Activated T-cell treated with anti-CD3 and anti-CD28 coated beads, Interleukin-2, amount 50 U/mL, for 72 hours (primary cell): ENCODE results near the gene PCDH20. TPM values are rescaled to one million over a fixed set of nuclear protein-coding genes. Genes with fewer than 3 reads are reported as not detected.

ENCODE experiments used
- ATAC-seq, 2 donors: fragments of 150-1000 bp; cut with Tn5 transposase; replicated peaks in 1 of 2; 2 replicates each; pipeline ENCODE4 v1.10.0; 2021; ENCODE audit warnings: moderate library complexity in 2 of 2, mild to moderate bottlenecking in 1 of 2
- DNase-seq, 2 donors: peaks; one replicate each; pipeline ENCODE4 v3.0.0; 2021 to 2022; ENCODE audit warnings: mixed read lengths in 1 of 2
- H3K27ac Mint-ChIP-seq: one replicate; pipeline ENCODE4 v1.8.0; 2022; ENCODE audit warnings: mild to moderate bottlenecking, moderate library complexity, mixed read lengths
- H3K27me3 Mint-ChIP-seq: one replicate; pipeline ENCODE4 v1.8.0; 2022; ENCODE audit warnings: low read depth, mixed read lengths
- H3K36me3 Mint-ChIP-seq, 2 donors: one replicate each; pipeline ENCODE4 v1.8.0; 2022; ENCODE audit warnings: mixed read lengths in 2 of 2, mild to moderate bottlenecking in 1 of 2; ENCODE audit not compliant: insufficient read depth in 2 of 2
- H3K4me1 Mint-ChIP-seq: one replicate; pipeline ENCODE4 v1.8.0; 2022; ENCODE audit warnings: low read depth, mixed read lengths
- H3K4me3 Mint-ChIP-seq, 2 donors: one replicate each; pipeline ENCODE4 v1.8.0; 2022; ENCODE audit warnings: mild to moderate bottlenecking in 2 of 2, mixed read lengths in 2 of 2, moderate library complexity in 2 of 2
- H3K9me3 Mint-ChIP-seq, 2 donors: one replicate each; pipeline ENCODE4 v1.8.0; 2022; ENCODE audit warnings: mixed read lengths in 2 of 2
- total RNA-seq, 2 donors: library from RNA; stranded (reverse); gene quantifications; one replicate each; pipeline ENCODE4 v1.2.3, GENCODE V29; 2022

Gene PCDH20
- total RNA-seq = not detected

GRCh38 chr13:61415749-61416148 lies at the start of gene PCDH20:
Gene PCDH20 (minus strand): TSS chr13:61415849. CDS start chr13:61415158, 691 bp downstream.
- H3K4me3 Mint-ChIP-seq = no peak within 1 kb of the TSS
- peaks cover 0 to 3% of the 10 kb centered on the region in 2 donors for H3K9me3 Mint-ChIP-seq
- ATAC-seq (no peak), DNase-seq (no peak)
- no peaks in the 10 kb centered on the region for H3K4me1 Mint-ChIP-seq
- peaks cover 1% of the 10 kb centered on the region in 2 donors for H3K36me3 Mint-ChIP-seq
- H3K27ac Mint-ChIP-seq = no peak within 1 kb of the TSS
- peaks cover 34% of the 10 kb centered on the region for H3K27me3 Mint-ChIP-seq

- no peaks in the 10 kb centered on the region for H3K36me3 Mint-ChIP-seq
- no peaks in the 10 kb centered on the region for H3K4me1 Mint-ChIP-seq
- ATAC-seq (no peak), DNase-seq (no peak)
- H3K27ac Mint-ChIP-seq = no peak overlapping the region
- H3K4me3 Mint-ChIP-seq = no peak overlapping the region
- peaks cover 1 to 2% of the 10 kb centered on the region in 2 donors for H3K9me3 Mint-ChIP-seq
- H3K27me3 Mint-ChIP-seq = no peaks in the 10 kb centered on the region
Observed at GRCh38 chr13:61463024-61463423, 47.4 kb upstream of the PCDH20 start.

GRCh38 chr13:61453121-61453520 lies 37.5 kb upstream of the PCDH20 start:
- Mint-ChIP-seq H3K4me1 (no peaks in the 10 kb centered on the region), H3K9me3 (peaks cover 9 to 17% of the 10 kb centered on the region in 2 donors), H3K4me3 (no peak overlapping the region), H3K27ac (no peak overlapping the region), H3K36me3 (no peaks in the 10 kb centered on the region), H3K27me3 (no peaks in the 10 kb centered on the region)
- no peak for ATAC-seq
- no peak for DNase-seq

DNA sequence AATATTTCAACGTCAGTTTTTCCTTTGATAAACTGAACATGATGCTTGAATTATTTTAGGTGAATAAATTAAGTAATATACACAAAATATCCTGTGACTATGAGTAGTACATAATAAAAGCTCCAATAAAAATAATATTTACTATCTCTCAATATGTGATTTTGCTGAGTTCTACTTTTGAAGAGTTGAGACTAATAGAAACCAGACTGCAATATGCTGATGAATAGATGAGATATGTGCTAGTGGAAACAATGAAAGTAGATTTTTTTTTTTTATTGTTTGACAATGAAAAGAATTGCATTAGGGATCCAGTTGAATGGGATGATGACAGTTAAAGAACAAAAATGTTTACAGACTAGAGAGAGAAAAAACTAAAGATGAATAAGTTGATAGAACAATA lies 16.4 kb upstream of the PCDH20 start:
- no peaks in the 10 kb centered on the region for H3K36me3 Mint-ChIP-seq
- peaks cover 4% of the 10 kb centered on the region in 2 donors for H3K9me3 Mint-ChIP-seq
- ATAC-seq = no peak
- no peaks in the 10 kb centered on the region for H3K27me3 Mint-ChIP-seq
- no peak overlapping the region for H3K4me3 Mint-ChIP-seq
- no peak overlapping the region for H3K27ac Mint-ChIP-seq
- no peak for DNase-seq
- H3K4me1 Mint-ChIP-seq = no peaks in the 10 kb centered on the region

- no peak overlapping the region for H3K27ac Mint-ChIP-seq
- H3K36me3 Mint-ChIP-seq = no peaks in the 10 kb centered on the region
- H3K27me3 Mint-ChIP-seq = no peaks in the 10 kb centered on the region
- no peaks in the 10 kb centered on the region for H3K4me1 Mint-ChIP-seq
- DNase-seq (no peak), ATAC-seq (no peak)
- no peak overlapping the region for H3K4me3 Mint-ChIP-seq
- peaks cover 2 to 5% of the 10 kb centered on the region in 2 donors for H3K9me3 Mint-ChIP-seq
Observed at GRCh38 chr13:61423915-61424314, 8.3 kb upstream of the PCDH20 start.

GRCh38 chr13:61417086-61417570 lies 1.5 kb upstream of the PCDH20 start:
- H3K27ac Mint-ChIP-seq = no peak overlapping the region
- H3K4me3 Mint-ChIP-seq = no peak overlapping the region
- peaks cover 34% of the 10 kb centered on the region for H3K27me3 Mint-ChIP-seq
- H3K9me3 Mint-ChIP-seq = peaks cover 0 to 4% of the 10 kb centered on the region in 2 donors
- H3K36me3 Mint-ChIP-seq = peaks cover 1% of the 10 kb centered on the region in 2 donors
- ATAC-seq = no peak
- H3K4me1 Mint-ChIP-seq = no peaks in the 10 kb centered on the region
- DNase-seq = no peak

- ATAC-seq (no peak), DNase-seq (no peak)
- H3K9me3 Mint-ChIP-seq = peaks cover 0 to 3% of the 10 kb centered on the region in 2 donors
- no peak overlapping the region for H3K4me3 Mint-ChIP-seq
- H3K27me3 Mint-ChIP-seq = peaks cover 34% of the 10 kb centered on the region
- no peak overlapping the region for H3K27ac Mint-ChIP-seq
- H3K36me3 Mint-ChIP-seq = peaks cover 1% of the 10 kb centered on the region in 2 donors
- no peaks in the 10 kb centered on the region for H3K4me1 Mint-ChIP-seq
Observed at GRCh38 chr13:61415058-61415721, 459 bp downstream of the PCDH20 start.

DNA sequence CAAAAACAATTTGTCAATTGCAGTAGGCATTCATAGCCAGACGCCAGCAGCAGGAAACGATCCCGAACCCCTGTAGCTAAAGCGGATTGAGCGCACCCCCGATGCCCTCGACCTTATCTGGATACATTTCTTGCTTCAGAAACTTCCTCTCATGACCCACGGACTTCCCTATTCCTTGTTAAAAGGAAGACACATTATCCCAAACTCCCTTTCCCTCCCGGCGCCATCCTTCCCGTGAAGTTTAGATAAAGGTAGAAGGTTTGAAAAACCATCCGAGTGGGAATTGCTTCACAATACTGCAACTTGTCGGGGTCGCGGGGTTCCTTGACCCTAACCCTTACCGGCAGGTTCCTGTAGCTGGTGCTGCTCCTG lies 977 bp downstream of the PCDH20 start:
- DNase-seq (no peak), ATAC-seq (no peak)
- Mint-ChIP-seq H3K36me3 (peaks cover 1% of the 10 kb centered on the region in 2 donors), H3K27ac (no peak overlapping the region), H3K4me3 (no peak overlapping the region), H3K9me3 (peaks cover 0 to 3% of the 10 kb centered on the region in 2 donors), H3K4me1 (no peaks in the 10 kb centered on the region), H3K27me3 (peaks cover 34% of the 10 kb centered on the region)

DNA sequence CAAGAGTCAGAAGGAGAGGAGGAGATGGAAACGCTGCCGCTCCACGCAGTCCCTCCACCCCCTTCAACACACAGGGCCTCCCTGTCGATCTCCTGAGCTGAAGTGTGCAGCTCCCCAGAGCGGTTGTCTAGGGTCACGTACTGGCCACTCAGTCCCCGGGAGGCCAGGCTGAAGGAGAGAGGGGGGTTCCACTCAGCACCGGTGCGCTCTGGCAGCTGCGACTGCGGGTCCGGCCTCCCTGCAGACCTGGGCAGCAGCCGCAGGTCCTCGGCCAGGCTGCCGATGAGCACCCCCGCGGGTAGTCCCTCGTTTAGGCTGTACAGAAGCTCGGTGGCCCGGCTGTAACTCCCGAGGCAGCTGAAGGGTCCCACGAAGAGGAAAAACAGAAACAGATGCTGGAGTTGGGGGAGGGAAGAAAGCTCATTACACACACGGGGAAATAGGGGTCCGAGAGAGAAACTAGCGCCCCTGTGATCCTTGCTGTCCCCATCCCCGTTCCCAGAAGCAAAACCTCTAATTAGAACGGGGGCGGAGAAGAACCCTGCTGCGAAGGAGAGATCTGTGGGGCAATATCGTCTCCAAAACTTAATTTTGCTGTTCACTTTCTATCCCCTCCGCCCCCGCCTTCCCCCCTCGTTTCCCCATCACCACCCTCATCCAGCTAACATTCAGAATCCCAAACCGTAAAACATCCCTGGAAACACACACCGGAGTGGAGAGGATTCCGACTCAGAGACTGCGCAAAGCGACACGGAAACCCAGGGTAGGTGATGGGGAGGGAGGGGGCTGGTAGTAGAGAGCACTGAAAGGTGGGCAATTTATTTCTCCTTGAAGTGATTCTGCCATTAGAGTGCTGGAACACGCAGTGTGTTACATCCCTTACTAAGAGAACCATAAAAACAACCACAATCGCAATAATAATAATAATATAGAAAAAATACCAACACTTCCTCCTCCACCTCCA lies 1.8 kb downstream of the PCDH20 start:
- no peak for ATAC-seq
- H3K27ac Mint-ChIP-seq = no peak overlapping the region
- H3K9me3 Mint-ChIP-seq = peaks cover 0 to 3% of the 10 kb centered on the region in 2 donors
- H3K4me3 Mint-ChIP-seq = no peak overlapping the region
- H3K27me3 Mint-ChIP-seq = peaks cover 34% of the 10 kb centered on the region
- no peaks in the 10 kb centered on the region for H3K4me1 Mint-ChIP-seq
- H3K36me3 Mint-ChIP-seq = peaks cover 1% of the 10 kb centered on the region in 2 donors
- DNase-seq = no peak

DNA sequence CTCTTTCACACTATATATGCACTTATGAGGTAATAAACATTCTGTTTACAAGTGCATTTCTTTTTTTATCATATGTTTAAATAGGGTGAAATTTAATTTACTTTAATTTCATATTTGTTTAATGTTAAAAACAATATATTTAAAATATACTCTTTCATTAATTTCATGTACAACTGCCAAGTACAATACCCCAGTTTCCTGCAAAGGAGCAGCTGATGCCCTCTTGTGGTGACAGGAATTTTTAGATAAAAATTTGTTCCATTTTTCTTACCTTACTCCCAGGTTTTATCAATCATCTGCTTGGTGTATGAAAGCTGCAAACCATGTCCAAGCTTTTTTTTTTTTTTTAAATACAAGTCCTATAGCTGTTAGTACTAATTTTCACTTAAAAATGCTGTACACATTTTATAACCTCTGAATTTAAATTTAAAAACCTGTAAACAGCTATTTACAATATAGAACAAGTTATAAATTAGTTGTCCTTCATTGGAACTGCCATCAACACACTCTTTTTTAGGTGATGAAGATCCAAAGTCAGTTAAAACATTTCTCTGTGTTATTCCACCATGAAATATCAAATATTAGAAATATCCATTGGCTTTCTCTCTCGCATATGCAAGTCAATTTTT lies 4.9 kb downstream of the PCDH20 start:
- ATAC-seq (no peak), DNase-seq (no peak)
- Mint-ChIP-seq H3K4me1 (no peaks in the 10 kb centered on the region), H3K27ac (no peak overlapping the region), H3K9me3 (peaks cover 3 to 5% of the 10 kb centered on the region in 2 donors), H3K4me3 (no peak overlapping the region), H3K36me3 (no peaks in the 10 kb centered on the region), H3K27me3 (peaks cover 25% of the 10 kb centered on the region)

DNA sequence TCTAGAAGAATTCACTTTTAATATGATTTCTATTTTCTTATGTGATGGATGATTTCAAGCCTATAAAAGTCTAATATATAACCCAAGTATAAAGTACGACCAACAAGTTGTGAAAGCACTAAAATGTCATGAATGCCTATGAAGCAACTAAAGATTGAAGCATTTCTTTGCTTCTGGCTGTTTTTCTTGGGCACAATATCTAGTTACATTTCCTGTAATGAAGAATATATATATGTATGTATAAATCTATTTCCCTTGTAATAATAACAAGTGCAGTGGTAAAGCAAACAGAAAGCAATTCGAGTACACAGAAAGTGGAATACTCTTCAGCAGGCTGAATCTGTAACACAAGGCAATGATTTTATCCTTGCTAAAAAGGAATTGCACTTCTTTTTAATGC lies 5.4 kb downstream of the PCDH20 start:
- Mint-ChIP-seq H3K4me3 (no peak overlapping the region), H3K27ac (no peak overlapping the region), H3K4me1 (no peaks in the 10 kb centered on the region), H3K36me3 (no peaks in the 10 kb centered on the region), H3K27me3 (peaks cover 19% of the 10 kb centered on the region), H3K9me3 (peaks cover 3 to 5% of the 10 kb centered on the region in 2 donors)
- DNase-seq (no peak), ATAC-seq (no peak)

- H3K4me1 Mint-ChIP-seq = no peaks in the 10 kb centered on the region
- H3K27me3 Mint-ChIP-seq = peaks cover 10% of the 10 kb centered on the region
- H3K4me3 Mint-ChIP-seq = no peak overlapping the region
- no peak for ATAC-seq
- DNase-seq = no peak
- peaks cover 3 to 5% of the 10 kb centered on the region in 2 donors for H3K9me3 Mint-ChIP-seq
- no peaks in the 10 kb centered on the region for H3K36me3 Mint-ChIP-seq
- no peak overlapping the region for H3K27ac Mint-ChIP-seq
Observed at GRCh38 chr13:61408571-61408970, 7.1 kb downstream of the PCDH20 start.

- Mint-ChIP-seq H3K36me3 (no peaks in the 10 kb centered on the region), H3K27ac (no peak overlapping the region), H3K4me1 (no peaks in the 10 kb centered on the region), H3K27me3 (no peaks in the 10 kb centered on the region), H3K9me3 (peaks cover 3% of the 10 kb centered on the region in 2 donors), H3K4me3 (no peak overlapping the region)
- DNase-seq (no peak), ATAC-seq (no peak)
Observed at GRCh38 chr13:61406275-61406674, 9.4 kb downstream of the PCDH20 start.
